GM12875 (cell line): ENCODE measurements around the gene DNAJB13.

Source experiments
- H3K4me3 ChIP-seq: one replicate; pipeline ENCODE4 v1.5.1; 2011; ENCODE audit warnings: low read depth, low read length, control low read depth
- TF ChIP-seq, protein P1 (sequence below): IDR thresholded peaks from 2 replicates; pipeline ENCODE4 v1.5.1; 2011; ENCODE audit warnings: low read depth, mild to moderate bottlenecking, control low read depth, inconsistent platforms, low read length, moderate library complexity, borderline replicate concordance; ENCODE audit not compliant: insufficient read depth

The DNAJB13 gene

DNA sequence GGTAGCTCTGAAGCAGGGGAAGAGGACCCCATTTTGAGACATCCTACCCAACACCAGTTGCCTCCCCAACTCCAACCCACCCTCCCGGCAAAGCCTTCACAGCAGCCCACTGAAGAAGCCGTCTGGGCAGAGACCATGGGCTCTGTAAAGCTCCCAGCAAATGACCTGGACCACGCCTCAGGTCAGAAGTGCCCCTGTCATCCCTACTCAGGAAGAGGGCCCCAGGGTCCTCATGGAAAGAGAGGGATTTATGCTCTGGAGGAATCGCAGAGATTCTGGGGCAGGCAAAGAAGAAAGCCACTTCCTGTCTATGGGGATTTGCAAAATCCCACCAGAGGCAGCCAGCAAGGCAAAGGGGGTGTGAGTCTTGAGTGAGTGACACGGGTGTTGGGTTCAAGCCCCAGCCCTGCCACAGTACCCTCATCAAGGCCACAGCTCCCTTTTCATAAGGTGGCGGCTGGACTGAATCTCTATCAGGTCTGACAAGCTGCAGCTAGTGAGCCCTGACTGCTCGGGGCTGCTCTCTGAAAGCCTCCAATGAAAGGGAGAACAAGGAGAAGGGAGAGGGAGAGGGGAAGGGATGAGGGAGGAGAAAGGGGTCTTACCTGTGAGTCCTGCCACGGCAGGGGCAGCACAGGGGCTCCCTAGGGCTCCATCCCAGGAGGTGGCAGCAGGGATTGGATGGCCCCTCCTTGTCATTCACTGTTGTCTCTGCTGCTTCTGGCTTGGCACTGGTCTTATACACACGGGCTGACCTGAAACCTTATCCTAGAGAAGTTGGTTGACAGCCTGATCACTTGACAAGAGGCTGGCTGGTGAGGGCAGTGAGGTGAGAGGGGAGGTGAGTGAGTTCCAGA lies 57.8 kb downstream of the DNAJB13 start, which contains the start of gene UCP3:
TSS of gene UCP3 (minus strand) at position 713 of the 857 bp plus-strand sequence. CDS start 2,043 bp downstream, outside the sequence.
- H3K4me3 ChIP-seq = no peak within 1 kb of the TSS
- TF ChIP-seq, protein P1, sequence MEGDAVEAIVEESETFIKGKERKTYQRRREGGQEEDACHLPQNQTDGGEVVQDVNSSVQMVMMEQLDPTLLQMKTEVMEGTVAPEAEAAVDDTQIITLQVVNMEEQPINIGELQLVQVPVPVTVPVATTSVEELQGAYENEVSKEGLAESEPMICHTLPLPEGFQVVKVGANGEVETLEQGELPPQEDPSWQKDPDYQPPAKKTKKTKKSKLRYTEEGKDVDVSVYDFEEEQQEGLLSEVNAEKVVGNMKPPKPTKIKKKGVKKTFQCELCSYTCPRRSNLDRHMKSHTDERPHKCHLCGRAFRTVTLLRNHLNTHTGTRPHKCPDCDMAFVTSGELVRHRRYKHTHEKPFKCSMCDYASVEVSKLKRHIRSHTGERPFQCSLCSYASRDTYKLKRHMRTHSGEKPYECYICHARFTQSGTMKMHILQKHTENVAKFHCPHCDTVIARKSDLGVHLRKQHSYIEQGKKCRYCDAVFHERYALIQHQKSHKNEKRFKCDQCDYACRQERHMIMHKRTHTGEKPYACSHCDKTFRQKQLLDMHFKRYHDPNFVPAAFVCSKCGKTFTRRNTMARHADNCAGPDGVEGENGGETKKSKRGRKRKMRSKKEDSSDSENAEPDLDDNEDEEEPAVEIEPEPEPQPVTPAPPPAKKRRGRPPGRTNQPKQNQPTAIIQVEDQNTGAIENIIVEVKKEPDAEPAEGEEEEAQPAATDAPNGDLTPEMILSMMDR = no peak

DNA sequence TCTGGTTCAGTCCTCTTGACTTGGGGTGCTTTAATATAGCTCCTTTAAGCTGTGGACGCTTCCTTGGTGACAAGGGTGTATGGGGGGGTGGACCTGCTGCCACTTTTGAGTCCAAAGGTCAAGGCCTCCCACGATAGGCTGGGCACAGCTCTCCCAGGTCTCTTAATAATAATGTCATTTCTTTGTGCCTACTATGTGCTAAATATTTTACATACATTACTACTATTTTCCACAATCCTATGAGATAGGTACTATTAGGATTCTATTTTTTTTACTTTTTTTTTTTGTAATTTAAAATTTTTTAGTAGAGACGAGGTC lies 58.4 kb downstream of the DNAJB13 start:
- H3K4me3 ChIP-seq = no peak overlapping the region
- TF ChIP-seq, protein P1 = no peak

DNA sequence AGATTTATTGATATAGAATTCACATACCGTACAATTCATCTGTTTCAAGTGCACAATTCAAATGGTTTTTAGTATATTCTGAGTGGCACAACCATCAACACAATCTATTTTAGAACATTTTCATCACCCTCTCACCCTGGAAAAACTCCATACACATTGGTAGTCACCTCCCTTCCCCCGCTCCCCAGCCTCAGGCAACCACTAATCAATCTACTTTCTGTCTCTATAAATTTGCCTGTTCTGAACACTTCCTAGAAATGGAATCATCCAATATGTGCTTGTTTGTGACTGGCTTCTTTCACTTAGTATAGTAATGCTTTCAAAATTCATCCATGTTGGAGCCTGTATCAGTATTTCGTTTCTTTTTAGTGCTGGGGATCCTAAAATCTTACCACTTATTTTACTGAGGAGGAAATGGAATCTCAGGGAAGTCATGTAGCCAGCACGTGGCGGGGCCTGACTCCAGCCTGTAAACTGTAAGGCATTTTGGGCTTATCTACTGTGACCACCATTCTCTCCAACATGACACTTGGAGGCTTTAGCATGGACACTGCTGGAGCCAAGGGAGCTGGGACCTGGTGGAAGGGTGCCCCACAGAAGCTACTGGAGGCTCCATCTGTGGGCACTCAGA lies 59.0 kb downstream of the DNAJB13 start:
- TF ChIP-seq, protein P1 = no peak

DNA sequence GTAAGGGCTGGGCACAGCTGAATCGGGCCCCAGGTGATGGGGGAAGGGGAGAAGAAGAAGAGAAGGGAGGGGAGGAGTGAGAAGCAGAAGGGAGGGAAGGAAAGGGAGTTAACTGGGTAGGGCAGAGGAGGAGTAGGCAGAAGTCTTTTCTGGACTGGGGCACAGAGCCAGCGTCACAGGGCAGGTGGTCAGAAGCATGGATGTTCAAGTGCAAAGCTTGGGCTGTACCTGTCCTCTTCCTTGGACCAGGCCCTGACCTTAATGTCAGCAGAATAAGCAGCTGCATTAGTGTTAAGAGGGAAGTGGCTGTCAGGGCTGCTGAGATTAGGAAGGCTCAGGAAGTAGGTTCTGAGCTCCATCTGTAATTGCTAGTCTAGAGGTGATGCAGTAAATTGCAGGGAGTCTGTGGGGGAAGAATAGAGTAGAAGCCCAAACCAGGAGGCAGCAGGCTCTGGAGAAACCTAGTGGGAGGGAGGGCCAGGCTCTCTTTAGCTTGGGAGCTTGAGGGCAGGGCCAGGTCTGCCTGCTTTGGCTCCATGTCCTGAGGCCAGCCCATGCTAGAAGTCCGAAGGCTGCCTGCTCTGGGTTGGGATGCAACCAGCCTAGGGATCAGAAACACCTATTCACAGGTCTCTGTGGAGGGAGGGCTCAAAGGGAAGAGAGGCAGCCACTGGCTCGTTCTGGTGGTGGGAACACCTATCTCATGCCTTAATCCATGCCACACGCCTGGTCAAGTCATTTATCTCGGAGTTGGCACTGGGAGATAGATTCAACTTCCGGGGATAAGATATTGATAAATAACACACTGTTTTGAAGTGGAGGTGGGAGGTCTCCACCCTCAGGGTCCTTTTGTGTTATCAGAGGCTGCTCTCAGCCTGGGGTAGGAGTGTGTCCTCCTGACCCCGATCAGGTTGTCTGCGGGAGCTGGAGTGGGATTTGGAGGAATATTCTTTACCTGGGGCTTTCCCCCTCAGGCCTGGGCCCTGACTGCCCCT lies 59.8 kb downstream of the DNAJB13 start:
- TF ChIP-seq, protein P1 = no peak
- H3K4me3 ChIP-seq = no peak overlapping the region

More for the DNA sequence above, 59.0 kb downstream of the DNAJB13 start:
- H3K4me3 ChIP-seq = no peak overlapping the region

DNA sequence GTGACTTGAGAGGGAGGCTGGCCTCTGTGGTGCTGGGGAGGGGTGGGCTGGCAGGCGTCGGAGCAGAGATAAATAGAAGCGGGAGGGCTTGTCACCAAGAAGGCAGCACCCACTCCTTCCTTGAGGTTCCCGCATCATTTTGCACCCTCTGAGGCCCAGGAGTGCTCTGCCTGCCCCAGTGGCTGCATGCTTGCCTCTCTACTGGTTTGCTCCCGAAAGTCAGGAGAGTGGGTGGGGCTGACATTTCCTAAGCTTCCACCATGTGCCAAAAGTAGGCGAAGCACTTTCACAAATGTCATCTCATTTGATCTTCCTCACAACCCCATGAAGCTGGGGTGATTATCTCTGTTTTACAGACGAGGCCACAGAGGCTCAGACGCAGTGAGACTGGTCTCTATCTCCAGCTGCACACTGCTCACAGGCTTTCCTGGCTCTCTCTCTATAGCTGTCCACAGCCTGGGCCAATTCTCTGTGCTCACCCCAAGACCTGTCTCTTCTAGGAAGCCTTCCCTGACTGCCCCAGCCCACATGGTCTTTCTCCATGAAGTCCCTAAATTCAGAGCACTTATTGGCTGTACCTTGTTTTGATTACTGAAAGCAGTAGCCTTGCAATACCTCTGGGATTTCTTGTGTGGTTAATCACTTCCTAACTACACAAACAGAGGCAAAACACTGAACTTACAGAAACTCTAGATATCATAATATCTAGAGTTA lies 60.7 kb downstream of the DNAJB13 start:
- no peak overlapping the region for H3K4me3 ChIP-seq
- TF ChIP-seq, protein P1 = no peak

DNA sequence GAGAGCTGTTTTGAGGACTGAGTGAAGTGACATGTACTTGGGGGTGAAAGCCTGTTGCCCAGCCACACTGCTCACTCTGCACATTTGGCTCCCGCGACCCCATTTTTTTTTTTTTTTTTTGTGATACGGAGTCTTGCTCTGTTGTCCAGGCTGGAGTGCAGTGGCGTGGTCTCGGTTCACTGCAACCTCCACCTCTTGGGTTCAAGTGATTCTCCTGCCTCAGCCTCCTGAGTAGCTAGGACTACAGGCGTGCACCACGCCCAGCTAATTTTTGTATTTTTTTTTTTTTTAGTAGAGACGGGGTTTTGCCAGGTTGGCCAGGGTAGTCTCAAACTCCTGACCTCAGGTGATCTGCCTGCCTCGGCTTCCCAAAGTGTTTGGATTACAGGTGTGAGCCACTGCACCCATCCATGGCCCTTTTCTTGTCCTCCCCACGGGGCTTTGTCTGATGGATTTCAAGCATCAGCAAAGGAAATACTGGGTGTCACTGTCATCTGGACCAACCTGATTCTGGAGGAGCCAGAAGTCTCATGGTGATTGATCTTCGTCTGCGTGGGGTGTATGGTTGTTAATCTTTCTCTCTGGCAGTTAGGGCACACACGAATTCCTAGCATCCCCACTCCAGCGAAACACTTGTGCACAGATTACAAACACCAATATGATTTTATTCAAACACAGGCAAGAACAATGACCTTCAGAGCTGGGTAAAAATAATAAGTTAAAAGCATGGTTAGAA lies 61.4 kb downstream of the DNAJB13 start:
- TF ChIP-seq, protein P1 = no peak
- no peak overlapping the region for H3K4me3 ChIP-seq
